ENCODE data around the gene PHLDB3. TPM values are rescaled to one million over a fixed set of nuclear protein-coding genes. Genes with fewer than 3 reads are reported as not detected.

Gene PHLDB3
- total RNA-seq, 2 donors from 2014 or later, result 7.7 to 13.5 TPM

- no peaks in the 10 kb centered on the region for H3K4me1 Mint-ChIP-seq
- H3K27ac Mint-ChIP-seq, result no peak overlapping the region
- no peak overlapping the region for H3K4me3 ChIP-seq (ENCODE audit: low read length)
- no peak for DNase-seq
- TF ChIP-seq, protein P1, sequence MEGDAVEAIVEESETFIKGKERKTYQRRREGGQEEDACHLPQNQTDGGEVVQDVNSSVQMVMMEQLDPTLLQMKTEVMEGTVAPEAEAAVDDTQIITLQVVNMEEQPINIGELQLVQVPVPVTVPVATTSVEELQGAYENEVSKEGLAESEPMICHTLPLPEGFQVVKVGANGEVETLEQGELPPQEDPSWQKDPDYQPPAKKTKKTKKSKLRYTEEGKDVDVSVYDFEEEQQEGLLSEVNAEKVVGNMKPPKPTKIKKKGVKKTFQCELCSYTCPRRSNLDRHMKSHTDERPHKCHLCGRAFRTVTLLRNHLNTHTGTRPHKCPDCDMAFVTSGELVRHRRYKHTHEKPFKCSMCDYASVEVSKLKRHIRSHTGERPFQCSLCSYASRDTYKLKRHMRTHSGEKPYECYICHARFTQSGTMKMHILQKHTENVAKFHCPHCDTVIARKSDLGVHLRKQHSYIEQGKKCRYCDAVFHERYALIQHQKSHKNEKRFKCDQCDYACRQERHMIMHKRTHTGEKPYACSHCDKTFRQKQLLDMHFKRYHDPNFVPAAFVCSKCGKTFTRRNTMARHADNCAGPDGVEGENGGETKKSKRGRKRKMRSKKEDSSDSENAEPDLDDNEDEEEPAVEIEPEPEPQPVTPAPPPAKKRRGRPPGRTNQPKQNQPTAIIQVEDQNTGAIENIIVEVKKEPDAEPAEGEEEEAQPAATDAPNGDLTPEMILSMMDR (conservative IDR thresholded peaks at IDR 0.05), result no peak
- H3K4me3 Mint-ChIP-seq, result no peak overlapping the region
- H3K9me3 Mint-ChIP-seq, result no peaks in the 10 kb centered on the region
- WGBS, 2 experiments (ENCODE audit: insufficient coverage in 1 of 2, insufficient read length in 1 of 2), result 93 to 96% methylated on average over 2 to 3 of the region's 3 CpGs
- H3K9ac ChIP-seq (ENCODE audit: extremely low read depth, low read length, poor library complexity, severe bottlenecking), result no peak overlapping the region
- peaks cover 48% of the 10 kb centered on the region for H3K36me3 ChIP-seq (ENCODE audit: control insufficient read depth, insufficient read depth, low read length)
- no peak overlapping the region for H3K27ac ChIP-seq (ENCODE audit: low read depth, low read length)
- no peaks in the 10 kb centered on the region for H3K9me3 ChIP-seq (ENCODE audit: control insufficient read depth, low read length)
- H3K4me1 ChIP-seq (ENCODE audit: control insufficient read depth, insufficient read depth, low read length), result no peaks in the 10 kb centered on the region
- H3K27me3 Mint-ChIP-seq (ENCODE audit: insufficient read depth), result no peaks in the 10 kb centered on the region
- H3K27me3 ChIP-seq (ENCODE audit: control insufficient read depth, insufficient read depth, low read length, poor library complexity, severe bottlenecking), result no peaks in the 10 kb centered on the region
- peaks cover 81% of the 10 kb centered on the region for H3K36me3 Mint-ChIP-seq (ENCODE audit: low read depth)
These were observed 42.0 kb upstream of the PHLDB3 start for GRCh38 chr19:43546581-43546980.

- Mint-ChIP-seq H3K27ac (no peak overlapping the region), H3K9me3 (no peaks in the 10 kb centered on the region), H3K27me3 (ENCODE audit: insufficient read depth) (no peaks in the 10 kb centered on the region), H3K4me3 (no peak overlapping the region), H3K36me3 (ENCODE audit: low read depth) (peaks cover 81% of the 10 kb centered on the region), H3K4me1 (no peaks in the 10 kb centered on the region)
- no peak overlapping the region for H3K4me3 ChIP-seq (ENCODE audit: low read length)
- H3K27me3 ChIP-seq (ENCODE audit: control insufficient read depth, insufficient read depth, low read length, poor library complexity, severe bottlenecking), result no peaks in the 10 kb centered on the region
- H3K9ac ChIP-seq (ENCODE audit: extremely low read depth, low read length, poor library complexity, severe bottlenecking), result no peak overlapping the region
- WGBS, 2 experiments (ENCODE audit: insufficient coverage in 1 of 2, insufficient read length in 1 of 2), result 89 to 100% methylated on average over 1 to 2 of the region's 2 CpGs
- no peak overlapping the region for H3K27ac ChIP-seq (ENCODE audit: low read depth, low read length)
- DNase-seq, result no peak
- H3K9me3 ChIP-seq (ENCODE audit: control insufficient read depth, low read length), result no peaks in the 10 kb centered on the region
- H3K4me1 ChIP-seq (ENCODE audit: control insufficient read depth, insufficient read depth, low read length), result no peaks in the 10 kb centered on the region
- TF ChIP-seq, protein P1 (conservative IDR thresholded peaks at IDR 0.05), result no peak
- peaks cover 46% of the 10 kb centered on the region for H3K36me3 ChIP-seq (ENCODE audit: control insufficient read depth, insufficient read depth, low read length)
These were observed 41.4 kb upstream of the PHLDB3 start for GRCh38 chr19:43545981-43546380.

GRCh38 chr19:43545276-43545675, 40.7 kb upstream of the PHLDB3 start:
- Histone ChIP-seq H3K4me1 (ENCODE audit: control insufficient read depth, insufficient read depth, low read length) (no peaks in the 10 kb centered on the region), H3K27me3 (ENCODE audit: control insufficient read depth, insufficient read depth, low read length, poor library complexity, severe bottlenecking) (no peaks in the 10 kb centered on the region), H3K4me3 (ENCODE audit: low read length) (no peak overlapping the region), H3K9me3 (ENCODE audit: control insufficient read depth, low read length) (no peaks in the 10 kb centered on the region), H3K27ac (ENCODE audit: low read depth, low read length) (no peak overlapping the region), H3K36me3 (ENCODE audit: control insufficient read depth, insufficient read depth, low read length) (peaks cover 47% of the 10 kb centered on the region), H3K9ac (ENCODE audit: extremely low read depth, low read length, poor library complexity, severe bottlenecking) (no peak overlapping the region)
- Mint-ChIP-seq H3K36me3 (ENCODE audit: low read depth) (peaks cover 82% of the 10 kb centered on the region), H3K4me1 (no peaks in the 10 kb centered on the region), H3K9me3 (peaks cover 4% of the 10 kb centered on the region), H3K27me3 (ENCODE audit: insufficient read depth) (no peaks in the 10 kb centered on the region), H3K4me3 (no peak overlapping the region), H3K27ac (peak overlapping the region; percentile 44)
- 90 to 100% methylated on average over 4 to 5 of the region's 5 CpGs for WGBS, 2 experiments (ENCODE audit: insufficient coverage in 1 of 2, insufficient read length in 1 of 2)
- TF ChIP-seq, protein P1 (conservative IDR thresholded peaks at IDR 0.05), result no peak
- no peak for DNase-seq

Measured in endodermal cell (in vitro differentiated cells).